Osteoblast (primary cell): Measurements from ENCODE around the gene UFC1. TPM values are rescaled to one million over a fixed set of nuclear protein-coding genes. Genes with fewer than 3 reads are reported as not detected.
A peak's percentile ranks its signal among the peaks of the same experiment; 100 is the strongest.

ENCODE experiments used
- DNase-seq: peaks from one replicate; pipeline ENCODE4 v3.0.0; 2011; ENCODE audit warnings: low spot score, mixed read lengths; ENCODE audit not compliant: insufficient read length; ENCODE audit errors: missing footprints
- H2AFZ ChIP-seq: 2 replicates; pipeline ENCODE4 v1.6.0; 2011; ENCODE audit warnings: mild to moderate bottlenecking, low read length
- H3K27ac ChIP-seq: 2 replicates; pipeline ENCODE4 v1.5.1; 2011; ENCODE audit warnings: mild to moderate bottlenecking, low read depth, low read length, moderate library complexity
- H3K27me3 ChIP-seq: 2 replicates; pipeline ENCODE4 v1.6.0; 2012; ENCODE audit warnings: mild to moderate bottlenecking, control low read depth, inconsistent platforms, low read length, moderate library complexity; ENCODE audit not compliant: insufficient read depth
- H3K36me3 ChIP-seq: 2 replicates; pipeline ENCODE4 v1.5.1; 2011; ENCODE audit warnings: mild to moderate bottlenecking, low read length, control low read depth, moderate library complexity; ENCODE audit not compliant: insufficient read depth
- H3K4me1 ChIP-seq: 2 replicates; pipeline ENCODE4 v1.5.1; 2011; ENCODE audit warnings: mild to moderate bottlenecking, low read length, control low read depth, moderate library complexity; ENCODE audit not compliant: insufficient read depth
- H3K4me2 ChIP-seq: 2 replicates; pipeline ENCODE4 v1.6.0; 2011; ENCODE audit warnings: mild to moderate bottlenecking, low read length; ENCODE audit not compliant: insufficient read depth
- H3K4me3 ChIP-seq: fragments of 200-600 bp; sonication (generic); 3 replicates; pipeline ENCODE4 v1.5.1; 2012; ENCODE audit warnings: mild to moderate bottlenecking, low read length, inconsistent platforms; ENCODE audit not compliant: insufficient read depth
- H3K79me2 ChIP-seq: 2 replicates; pipeline ENCODE4 v1.6.0; 2012; ENCODE audit warnings: mild to moderate bottlenecking, low read length, control low read depth, inconsistent platforms; ENCODE audit not compliant: insufficient read depth
- H3K9me3 ChIP-seq: 2 replicates; pipeline ENCODE4 v1.5.1; 2011; ENCODE audit warnings: low read depth, low read length, control low read depth
- H4K20me1 ChIP-seq: 2 replicates; pipeline ENCODE4 v1.6.0; 2012; ENCODE audit warnings: mild to moderate bottlenecking, low read length, control low read depth; ENCODE audit not compliant: insufficient read depth
- CTCF ChIP-seq: IDR thresholded peaks from 2 replicates; pipeline ENCODE4 v1.5.1; 2011; ENCODE audit warnings: mild to moderate bottlenecking, low read depth, low read length, moderate library complexity; ENCODE audit errors: extremely low read depth
- total RNA-seq: library from RNA; depleted of rRNA; stranded (reverse); fragments of >200 nt; gene quantifications from 2 replicates; pipeline ENCODE4 v1.2.3, GENCODE V29; 2012

UFC1 gene
- total RNA-seq, 1 donor = 95.2 TPM

GRCh38 chr1:161187311-161187710 is 33.5 kb downstream of the UFC1 start:
- Histone ChIP-seq H3K4me2 (no peak overlapping the region), H3K4me3 (no peak overlapping the region), H3K4me1 (peaks cover 17% of the 10 kb centered on the region), H4K20me1 (no peaks in the 10 kb centered on the region), H3K27me3 (no peaks in the 10 kb centered on the region), H3K27ac (no peak overlapping the region), H3K79me2 (no peaks in the 10 kb centered on the region), H2AFZ (no peak overlapping the region), H3K9me3 (no peaks in the 10 kb centered on the region), H3K36me3 (peaks cover 15% of the 10 kb centered on the region)
- no peak for TF ChIP-seq CTCF
- DNase-seq = no peak

- Histone ChIP-seq H3K27me3 (no peaks in the 10 kb centered on the region), H2AFZ (no peak overlapping the region), H3K36me3 (peaks cover 17% of the 10 kb centered on the region), H4K20me1 (no peaks in the 10 kb centered on the region), H3K9me3 (no peaks in the 10 kb centered on the region), H3K79me2 (no peaks in the 10 kb centered on the region), H3K27ac (no peak overlapping the region), H3K4me1 (peaks cover 15% of the 10 kb centered on the region), H3K4me3 (no peak overlapping the region), H3K4me2 (no peak overlapping the region)
- no peak for DNase-seq
- TF ChIP-seq CTCF = no peak
These were observed 34.6 kb downstream of the UFC1 start for GRCh38 chr1:161188381-161188780.

GRCh38 chr1:161189036-161189435 is 35.3 kb downstream of the UFC1 start:
- Histone ChIP-seq H3K9me3 (no peaks in the 10 kb centered on the region), H3K36me3 (peaks cover 17% of the 10 kb centered on the region), H4K20me1 (no peaks in the 10 kb centered on the region), H3K4me3 (no peak overlapping the region), H3K4me1 (peaks cover 15% of the 10 kb centered on the region), H3K27ac (peak overlapping the region; percentile 74), H3K27me3 (no peaks in the 10 kb centered on the region), H2AFZ (no peak overlapping the region), H3K79me2 (no peaks in the 10 kb centered on the region), H3K4me2 (no peak overlapping the region)
- DNase-seq = no peak
- TF ChIP-seq CTCF = no peak

- H3K27me3 ChIP-seq = no peaks in the 10 kb centered on the region
- H4K20me1 ChIP-seq = no peaks in the 10 kb centered on the region
- no peak for DNase-seq
- H3K27ac ChIP-seq = no peak overlapping the region
- H3K4me2 ChIP-seq = no peak overlapping the region
- peaks cover 17% of the 10 kb centered on the region for H3K36me3 ChIP-seq
- no peaks in the 10 kb centered on the region for H3K9me3 ChIP-seq
- no peaks in the 10 kb centered on the region for H3K79me2 ChIP-seq
- H2AFZ ChIP-seq = no peak overlapping the region
- TF ChIP-seq CTCF = no peak
- H3K4me3 ChIP-seq = no peak overlapping the region
- H3K4me1 ChIP-seq = peaks cover 3% of the 10 kb centered on the region
These were observed 37.3 kb downstream of the UFC1 start for GRCh38 chr1:161190962-161191521.
